HG03439 (cell line): ENCODE results near the gene KRT14.
"Not testable (repeated sequence)": the region's sequence is repeated elsewhere in the genome, so short reads cannot be mapped to it uniquely, and the experiment has no call there.

Experiments
- ATAC-seq: cut with Tn5 transposase; IDR thresholded peaks from one replicate; pipeline ENCODE4 v1.9.1; 2021; ENCODE audit warnings: mild to moderate bottlenecking, moderate library complexity; ENCODE audit not compliant: unreplicated experiment

Gene KRT14

GRCh38 chr17:41586863-41587495 is at the start of gene KRT14:
TSS of gene KRT14 (minus strand) at chr17:41586895. CDS start at chr17:41586834, 61 bp downstream.
- no peak for ATAC-seq

GRCh38 chr17:41635121-41636097 is 48.7 kb upstream of the KRT14 start:
- no peak for ATAC-seq

- ATAC-seq: no peak
These were observed 47.9 kb upstream of the KRT14 start for GRCh38 chr17:41634639-41635038.

GRCh38 chr17:41633556-41634199 is 47.0 kb upstream of the KRT14 start:
- no peak for ATAC-seq

- no peak for ATAC-seq
These were observed 45.9 kb upstream of the KRT14 start for GRCh38 chr17:41632482-41633105.

- no peak for ATAC-seq
These were observed 45.2 kb upstream of the KRT14 start for GRCh38 chr17:41631898-41632285.

- ATAC-seq: no peak
These were observed 44.6 kb upstream of the KRT14 start for GRCh38 chr17:41631025-41631897.

- no peak for ATAC-seq
These were observed 43.4 kb upstream of the KRT14 start for GRCh38 chr17:41629826-41630670.

- no peak for ATAC-seq
These were observed 42.6 kb upstream of the KRT14 start for GRCh38 chr17:41629316-41629715.

GRCh38 chr17:41628621-41629255 is 42.0 kb upstream of the KRT14 start:
- not testable (repeated sequence) for ATAC-seq

- ATAC-seq: not testable (repeated sequence)
These were observed 41.3 kb upstream of the KRT14 start for GRCh38 chr17:41628073-41628370.

GRCh38 chr17:41627316-41628072 is 40.8 kb upstream of the KRT14 start:
- no peak for ATAC-seq

GRCh38 chr17:41626914-41627295 is 40.2 kb upstream of the KRT14 start:
- not testable (repeated sequence) for ATAC-seq

- not testable (repeated sequence) for ATAC-seq
These were observed 39.6 kb upstream of the KRT14 start for GRCh38 chr17:41626028-41626913.

GRCh38 chr17:41625602-41626001 is 38.9 kb upstream of the KRT14 start:
- ATAC-seq: no peak

- no peak for ATAC-seq
These were observed 37.8 kb upstream of the KRT14 start, which contains the start of gene KRT17 for GRCh38 chr17:41624208-41625101. TSS of gene KRT17 (minus strand) at chr17:41624575. CDS start at chr17:41624509, 66 bp downstream.
